Naive thymus-derived CD4-positive, alpha-beta T cell (primary cell): Measurements from ENCODE around the gene TLCD4. TPM values are rescaled to one million over a fixed set of nuclear protein-coding genes. Genes with fewer than 3 reads are reported as not detected.

ENCODE experiments used
- ATAC-seq: fragments of 150-1000 bp; cut with Tn5 transposase; 2 replicates; pipeline ENCODE4 v1.10.0; 2021; ENCODE audit warnings: mild to moderate bottlenecking, moderate library complexity
- CTCF ChIA-PET: fragments of 350-600 bp; sonication (Branson Sonifier 250); formaldehyde crosslinking; loops from one replicate; lab custom pipeline; 2021; ENCODE audit warnings: antibody characterized with exemption; lab: Charles Lee
- POLR2A ChIA-PET: fragments of 350-600 bp; sonication (Branson Sonifier 250); formaldehyde crosslinking; loops from one replicate; lab custom pipeline; 2021; ENCODE audit warnings: antibody characterized with exemption, inconsistent platforms; lab: Charles Lee
- DNase-seq, 9 donors: peaks; one replicate each; pipeline versions ENCODE4 v3.0.0 to v3.0.0-alpha.2; 2020 to 2022; ENCODE audit warnings: mixed read lengths in 1 of 9
- H3K27ac ChIP-seq: one replicate; pipeline ENCODE4 v1.7.0; 2013; ENCODE audit warnings: mild to moderate bottlenecking, low read depth, low read length, moderate library complexity
- H3K27me3 ChIP-seq, 2 donors: one replicate each; pipeline ENCODE4 v1.7.0; 2013; ENCODE audit warnings: low read length in 2 of 2, mild to moderate bottlenecking in 2 of 2, moderate library complexity in 2 of 2; ENCODE audit not compliant: control insufficient read depth in 2 of 2, insufficient read depth in 2 of 2
- H3K36me3 ChIP-seq, 3 experiments: 1 replicate in 2 of 3; 2 replicates in 1 of 3; pipeline ENCODE4 v1.7.0; 2013; ENCODE audit warnings: low read length in 3 of 3, mild to moderate bottlenecking in 3 of 3, moderate library complexity in 1 of 3; ENCODE audit not compliant: insufficient read depth in 3 of 3, control insufficient read depth in 2 of 3
- H3K4me1 ChIP-seq, 2 donors: one replicate each; pipeline ENCODE4 v1.7.0; 2013; ENCODE audit warnings: low read length in 2 of 2, mild to moderate bottlenecking in 2 of 2, moderate library complexity in 1 of 2; ENCODE audit not compliant: control insufficient read depth in 2 of 2, insufficient read depth in 2 of 2
- H3K4me3 ChIP-seq: 2 replicates; pipeline ENCODE4 v1.7.0; 2013; ENCODE audit warnings: mild to moderate bottlenecking, low read length
- H3K9me3 ChIP-seq, 3 experiments: 1 replicate in 2 of 3; 2 replicates in 1 of 3; pipeline ENCODE4 v1.7.0; 2013; ENCODE audit warnings: low read length in 3 of 3; ENCODE audit not compliant: control insufficient read depth in 2 of 3
- H3K27ac Mint-ChIP-seq, 9 donors: one replicate each; pipeline ENCODE4 v1.8.0; 2020 to 2022; ENCODE audit warnings: mixed read lengths in 9 of 9, mild to moderate bottlenecking in 8 of 9, moderate library complexity in 5 of 9, inconsistent platforms in 2 of 9
- H3K27me3 Mint-ChIP-seq, 5 donors: one replicate each; pipeline ENCODE4 v1.8.0; 2021 to 2022; ENCODE audit warnings: mixed read lengths in 5 of 5, mild to moderate bottlenecking in 1 of 5
- H3K36me3 Mint-ChIP-seq, 5 donors: one replicate each; pipeline ENCODE4 v1.8.0; 2020 to 2022; ENCODE audit warnings: mixed read lengths in 5 of 5, mild to moderate bottlenecking in 3 of 5, inconsistent platforms in 1 of 5
- H3K4me1 Mint-ChIP-seq, 7 donors: one replicate each; pipeline ENCODE4 v1.8.0; 2020 to 2022; ENCODE audit warnings: mixed read lengths in 7 of 7, mild to moderate bottlenecking in 3 of 7, inconsistent platforms in 1 of 7
- H3K4me3 Mint-ChIP-seq, 10 donors: one replicate each; pipeline ENCODE4 v1.8.0; 2020 to 2022; ENCODE audit warnings: mild to moderate bottlenecking in 10 of 10, mixed read lengths in 10 of 10, moderate library complexity in 6 of 10, inconsistent platforms in 2 of 10
- H3K9me3 Mint-ChIP-seq, 11 donors: one replicate each; pipeline ENCODE4 v1.8.0; 2020 to 2022; ENCODE audit warnings: mixed read lengths in 11 of 11, mild to moderate bottlenecking in 4 of 11, inconsistent platforms in 1 of 11, moderate library complexity in 1 of 11
- intact Hi-C, 2 donors: fragments of 100-400 bp; cut with micrococcal nuclease; formaldehyde crosslinking; loops; one replicate each; pipeline ENCODE4 v1.15.1; 2023
- polyA plus RNA-seq, 2 donors: library from polyadenylated mRNA; unstranded; fragments of 300-500 nt; fragmentation: Illumina TruSeq; gene quantifications; one replicate each; pipeline ENCODE4 v1.2.3, GENCODE V29; 2021
- total RNA-seq, 6 experiments: library from RNA in 5 of 6; stranded (reverse) in 5 of 6; gene quantifications; 1 replicate in 5 of 6; 2 replicates in 1 of 6; pipeline ENCODE4 v1.2.3 and lab custom pipeline; 2021 to 2026

The TLCD4 gene
- total and polyA plus RNA-seq, 7 experiments from 2014 or later = not detected

DNA sequence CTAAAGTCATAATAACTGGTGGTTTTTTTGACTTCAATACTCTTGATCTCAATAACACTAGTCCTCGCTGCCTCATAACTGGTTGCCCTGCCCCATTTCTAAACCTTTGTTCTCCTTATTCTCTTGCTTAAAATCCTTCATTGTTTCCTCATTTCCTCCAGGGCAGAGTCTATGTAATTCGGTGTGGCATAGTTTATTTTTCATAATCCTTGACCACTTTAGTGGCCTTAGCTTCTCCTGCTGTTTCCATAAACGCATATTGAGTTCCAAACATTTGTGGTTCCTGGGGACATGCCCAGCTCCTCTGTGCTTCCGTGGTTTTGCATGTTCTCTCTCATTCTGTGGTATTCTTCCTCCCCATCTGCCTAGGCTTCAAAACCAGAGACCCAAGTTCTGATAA lies 19.0 kb upstream of the TLCD4 start:
- no peak overlapping the region for H3K4me3 Mint-ChIP-seq
- Histone ChIP-seq H3K27me3 (no peaks in the 10 kb centered on the region), H3K9me3 (no peaks in the 10 kb centered on the region), H3K36me3 (no peaks in the 10 kb centered on the region), H3K4me3 (no peak overlapping the region), H3K4me1 (no peaks in the 10 kb centered on the region), H3K27ac (no peak overlapping the region)
- ATAC-seq (no peak), DNase-seq (no peak)
- H3K4me1 Mint-ChIP-seq = no peaks in the 10 kb centered on the region
- CTCF ChIA-PET = no interaction called here
- intact Hi-C loops = no loop called here
- no peaks in the 10 kb centered on the region for H3K9me3 Mint-ChIP-seq
- POLR2A ChIA-PET = no interaction called here
- peaks cover 0 to 11% (median 6%) of the 10 kb centered on the region in 5 donors for H3K27me3 Mint-ChIP-seq
- peak overlapping the region in 1 of 9 donors; percentile 44 for H3K27ac Mint-ChIP-seq
- no peaks in the 10 kb centered on the region for H3K36me3 Mint-ChIP-seq

DNA sequence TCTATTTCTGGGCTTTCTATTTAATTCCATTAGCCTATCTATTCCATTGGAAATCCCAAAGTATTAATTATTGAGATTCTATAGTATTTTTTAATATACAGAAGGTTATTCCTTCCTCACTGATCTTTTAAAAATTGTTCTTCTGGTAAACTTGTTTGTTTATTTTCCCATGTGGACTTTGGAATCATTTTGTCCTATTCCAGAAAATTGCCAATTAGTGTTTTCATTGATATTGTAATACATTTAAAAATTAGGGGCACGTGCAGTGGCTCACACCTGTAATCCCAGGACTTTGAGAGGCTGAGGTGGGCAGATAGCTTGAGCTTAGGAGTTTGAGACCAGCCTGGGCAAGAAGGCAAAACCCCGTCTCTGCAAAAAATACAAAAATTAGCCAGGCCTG lies 8.4 kb upstream of the TLCD4 start:
- no peak for DNase-seq
- H3K9me3 Mint-ChIP-seq = peaks cover 0 to 2% (median 0%) of the 10 kb centered on the region in 11 donors
- ChIA-PET CTCF (no interaction called here), POLR2A (no interaction called here)
- no peaks in the 10 kb centered on the region for H3K4me1 Mint-ChIP-seq
- no peaks in the 10 kb centered on the region for H3K36me3 Mint-ChIP-seq
- ATAC-seq = no peak
- H3K9me3 ChIP-seq = no peaks in the 10 kb centered on the region
- no peak overlapping the region for H3K4me3 Mint-ChIP-seq
- intact Hi-C loops = no loop called here
- H3K27me3 Mint-ChIP-seq = peaks cover 15 to 27% (median 21%) of the 10 kb centered on the region in 5 donors
- no peak overlapping the region for H3K27ac Mint-ChIP-seq
- no peaks in the 10 kb centered on the region for H3K27me3 ChIP-seq
- H3K36me3 ChIP-seq = no peaks in the 10 kb centered on the region
- no peaks in the 10 kb centered on the region for H3K4me1 ChIP-seq
- no peak overlapping the region for H3K4me3 ChIP-seq
- H3K27ac ChIP-seq = no peak overlapping the region

DNA sequence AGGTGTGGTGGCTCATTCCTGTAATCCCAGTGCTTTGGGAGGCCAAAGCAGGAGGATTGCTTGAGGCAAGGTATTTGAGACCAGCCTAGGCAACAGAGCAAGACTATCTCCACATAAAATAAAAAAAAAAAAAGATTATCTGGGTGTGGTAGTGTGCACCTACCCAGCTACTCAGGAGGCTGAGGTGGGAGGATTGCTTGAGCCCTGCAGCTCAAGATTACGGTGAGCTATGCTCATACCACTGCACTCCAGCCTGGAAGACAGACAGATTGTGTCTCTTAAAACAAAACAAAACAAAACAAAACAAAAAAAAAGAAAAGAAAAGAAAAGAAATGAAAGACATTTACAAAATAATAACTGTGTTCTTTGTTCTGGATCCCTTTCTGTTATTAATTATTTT lies 6.1 kb upstream of the TLCD4 start:
- ChIA-PET POLR2A (no interaction called here), CTCF (no interaction called here)
- Mint-ChIP-seq H3K4me3 (no peak overlapping the region), H3K9me3 (peaks cover 0 to 2% (median 0%) of the 10 kb centered on the region in 11 donors), H3K27me3 (peaks cover 15 to 30% (median 24%) of the 10 kb centered on the region in 5 donors), H3K27ac (no peak overlapping the region), H3K4me1 (no peaks in the 10 kb centered on the region), H3K36me3 (no peaks in the 10 kb centered on the region)
- intact Hi-C loops = loop anchor here in 1 of 2 donors (10.0 kb wide), 1 partner anchor 124 kb away; the partner anchor contains the start of gene RWDD3
- ATAC-seq = no peak
- H3K36me3 ChIP-seq = no peaks in the 10 kb centered on the region
- no peaks in the 10 kb centered on the region for H3K27me3 ChIP-seq
- H3K4me3 ChIP-seq = no peak overlapping the region
- no peak overlapping the region for H3K27ac ChIP-seq
- H3K4me1 ChIP-seq = no peaks in the 10 kb centered on the region
- no peaks in the 10 kb centered on the region for H3K9me3 ChIP-seq
- DNase-seq = no peak

DNA sequence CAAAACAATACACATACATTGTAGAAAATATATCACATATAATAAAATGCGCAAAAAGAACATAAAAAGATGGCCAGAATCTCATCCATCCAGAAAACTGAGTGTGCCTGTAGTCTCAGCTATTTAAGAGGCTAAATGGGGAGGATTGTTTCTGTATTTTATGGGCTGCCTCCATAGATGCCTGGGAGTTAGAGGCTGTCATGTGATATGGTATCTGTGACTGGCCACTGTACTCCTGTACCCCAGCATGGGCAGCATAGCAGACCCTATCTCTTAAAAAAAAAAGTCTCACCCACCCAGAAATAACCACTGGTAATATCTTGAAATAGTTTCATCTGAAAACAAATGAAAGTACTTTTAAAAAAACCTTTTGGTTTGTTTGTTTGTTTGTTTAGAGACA lies 3.5 kb upstream of the TLCD4 start:
- Mint-ChIP-seq H3K9me3 (peaks cover 0 to 5% (median 0%) of the 10 kb centered on the region in 11 donors), H3K27me3 (peaks cover 21 to 49% (median 37%) of the 10 kb centered on the region in 5 donors), H3K4me1 (peaks cover 0 to 10% (median 9%) of the 10 kb centered on the region in 7 donors), H3K4me3 (no peak overlapping the region), H3K27ac (peak overlapping the region in 1 of 9 donors; percentile 25), H3K36me3 (peaks cover 0 to 2% (median 0%) of the 10 kb centered on the region in 5 donors)
- no peak overlapping the region for H3K4me3 ChIP-seq
- ATAC-seq (no peak), DNase-seq (no peak)
- H3K27me3 ChIP-seq = peaks cover 0 to 3% of the 10 kb centered on the region in 2 donors
- H3K4me1 ChIP-seq = peaks cover 4% of the 10 kb centered on the region in 2 donors
- H3K9me3 ChIP-seq = no peaks in the 10 kb centered on the region
- CTCF ChIA-PET = no interaction called here
- intact Hi-C loops = loop anchor here in 1 of 2 donors (10.0 kb wide), 1 partner anchor 121 kb away; the partner anchor contains the start of gene RWDD3
- no peak overlapping the region for H3K27ac ChIP-seq
- POLR2A ChIA-PET = no interaction called here
- H3K36me3 ChIP-seq = no peaks in the 10 kb centered on the region

DNA sequence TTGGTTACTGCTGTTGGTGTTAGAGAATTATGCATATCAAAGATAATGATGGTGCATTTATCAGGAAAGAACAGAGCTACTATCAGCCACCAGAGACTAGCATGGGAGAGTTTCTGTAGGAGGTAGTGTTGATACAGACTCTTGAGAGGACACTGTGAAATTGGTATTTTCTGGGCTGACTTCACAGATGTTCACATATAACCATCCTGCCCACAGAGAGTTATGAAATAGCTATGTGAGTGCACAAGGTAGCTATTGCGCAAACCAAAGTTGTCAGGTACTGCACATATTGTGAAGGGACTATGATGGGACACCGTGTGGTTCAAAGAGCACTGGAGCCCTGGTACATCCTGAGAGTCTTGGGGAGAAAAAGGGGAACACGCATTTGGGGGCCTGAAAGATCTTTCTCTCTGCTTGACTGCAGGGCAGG lies 1.4 kb upstream of the TLCD4 start:
- Mint-ChIP-seq H3K27ac (no peak overlapping the region), H3K36me3 (peaks cover 0 to 2% (median 0%) of the 10 kb centered on the region in 5 donors), H3K4me1 (peaks cover 0 to 14% (median 9%) of the 10 kb centered on the region in 7 donors), H3K27me3 (peaks cover 26 to 67% (median 52%) of the 10 kb centered on the region in 5 donors), H3K4me3 (peak overlapping the region in 5 of 10 donors; percentile 5 to 67 (median 29)), H3K9me3 (peaks cover 0 to 5% (median 0%) of the 10 kb centered on the region in 11 donors)
- Histone ChIP-seq H3K27me3 (peaks cover 0 to 3% of the 10 kb centered on the region in 2 donors), H3K27ac (no peak overlapping the region), H3K9me3 (no peaks in the 10 kb centered on the region), H3K36me3 (no peaks in the 10 kb centered on the region), H3K4me3 (no peak overlapping the region), H3K4me1 (peaks cover 4% of the 10 kb centered on the region in 2 donors)
- ChIA-PET CTCF (interaction anchor here (0.6 to 1.2 kb wide), 2 partner anchors 24 to 64 kb away, joined by 3 to 4 read pairs; no protein-coding TSS in a partner anchor), POLR2A (no interaction called here)
- no peak for DNase-seq
- ATAC-seq = no peak
- intact Hi-C loops = loop anchor here (1.0 to 10.0 kb wide), 6 partner anchors 43 to 1208 kb away; partner anchors contain the start of genes ALG14 (in 2 of the 2), ABCD3 (in 1 of the 2), GCLM (in 1 of the 2) and RWDD3 (in 1 of the 2)

DNA sequence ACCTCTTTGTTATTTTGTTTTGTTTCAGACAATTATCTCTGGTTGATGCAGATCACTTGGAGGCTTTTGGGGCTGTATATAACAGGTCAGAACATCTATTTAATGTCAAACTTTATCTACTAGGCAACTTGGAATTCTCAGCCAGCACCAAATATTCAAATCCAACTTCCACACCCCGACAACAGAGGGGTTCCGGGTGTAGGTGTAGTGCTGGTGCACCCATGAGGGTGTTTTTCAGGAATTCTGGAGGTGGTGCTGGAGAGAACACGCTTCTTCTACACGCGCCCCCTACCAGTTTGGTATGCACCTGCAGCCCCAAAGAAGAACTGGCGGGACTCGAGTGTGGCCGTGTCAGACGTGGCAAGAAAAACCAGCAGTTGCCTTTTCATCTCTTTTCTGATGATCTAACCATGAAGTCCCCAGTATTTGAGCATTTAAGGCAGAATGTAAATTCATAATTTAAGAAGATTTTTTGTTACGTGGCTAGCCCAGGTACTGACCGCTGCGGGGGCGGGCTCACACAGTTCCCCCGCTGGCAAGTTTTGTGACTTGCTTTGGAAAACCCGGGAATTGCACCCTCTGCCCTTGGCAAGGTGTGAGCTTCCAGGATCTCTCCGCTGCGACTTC lies 462 bp upstream of the TLCD4 start:
- peaks cover 0 to 14% (median 9%) of the 10 kb centered on the region in 7 donors for H3K4me1 Mint-ChIP-seq
- DNase-seq (peak; percentile 8 to 53 (median 44)), ATAC-seq (peak; percentile 77)
- peak overlapping the region; percentile 73 to 97 (median 91) for H3K4me3 Mint-ChIP-seq
- Histone ChIP-seq H3K4me3 (peak overlapping the region; percentile 57), H3K4me1 (peaks cover 4% of the 10 kb centered on the region in 2 donors), H3K36me3 (no peaks in the 10 kb centered on the region), H3K9me3 (no peaks in the 10 kb centered on the region), H3K27ac (no peak overlapping the region), H3K27me3 (peaks cover 0 to 3% of the 10 kb centered on the region in 2 donors)
- intact Hi-C loops = loop anchor here (1.0 to 10.0 kb wide), 7 partner anchors 44 to 1209 kb away; partner anchors contain the start of genes ALG14 (in 2 of the 2), RWDD3 (in 2 of the 2), ABCD3 (in 1 of the 2) and GCLM (in 1 of the 2)
- POLR2A ChIA-PET = interaction anchor here (1.2 kb wide), 1 partner anchor 123 kb away, joined by 3 read pairs; no protein-coding TSS in a partner anchor
- H3K36me3 Mint-ChIP-seq = peaks cover 0 to 2% (median 0%) of the 10 kb centered on the region in 5 donors
- peaks cover 21 to 67% (median 52%) of the 10 kb centered on the region in 5 donors for H3K27me3 Mint-ChIP-seq
- H3K9me3 Mint-ChIP-seq = peaks cover 0 to 5% (median 0%) of the 10 kb centered on the region in 11 donors
- CTCF ChIA-PET = interaction anchor here (1.2 to 2.2 kb wide), 2 partner anchors 64 to 117 kb away, joined by 4 to 9 read pairs; partner anchors contain the start of gene RWDD3
- H3K27ac Mint-ChIP-seq = peak overlapping the region in 3 of 9 donors; percentile 5 to 86 (median 33)
